Nephron (organoid): Measurements from ENCODE around the gene EIF4A2.

Source experiments
- H3K27ac Mint-ChIP-seq, 3 experiments: 2 replicates each; pipeline ENCODE4 v1.8.0; 2020; ENCODE audit warnings: mixed read lengths in 3 of 3, mild to moderate bottlenecking in 2 of 3, moderate library complexity in 1 of 3
- H3K27me3 Mint-ChIP-seq: 2 replicates; pipeline ENCODE4 v1.8.0; 2021; ENCODE audit warnings: low read depth, mild to moderate bottlenecking, moderate library complexity, mixed read lengths
- H3K36me3 Mint-ChIP-seq: 2 replicates; pipeline ENCODE4 v1.8.0; 2020; ENCODE audit warnings: low read depth, mixed read lengths
- H3K4me1 Mint-ChIP-seq: 2 replicates; pipeline ENCODE4 v1.8.0; 2020; ENCODE audit warnings: mixed read lengths
- H3K4me3 Mint-ChIP-seq, 3 experiments: 2 replicates each; pipeline ENCODE4 v1.8.0; 2020; ENCODE audit warnings: mild to moderate bottlenecking in 3 of 3, mixed read lengths in 3 of 3, moderate library complexity in 2 of 3
- H3K9me3 Mint-ChIP-seq: 2 replicates; pipeline ENCODE4 v1.8.0; 2020; ENCODE audit warnings: mixed read lengths
- TF ChIP-seq, protein P1 (sequence below), 3 experiments: fragments of 200-600 bp; sonication (generic); IDR thresholded peaks; one replicate each; pipeline ENCODE4 v1.5.0; 2021; ENCODE audit warnings: antibody characterized with exemption in 3 of 3; ENCODE audit not compliant: unreplicated experiment in 3 of 3

EIF4A2 gene

GRCh38 chr3:186751480-186751879 is 31.9 kb upstream of the EIF4A2 start:
- H3K9me3 Mint-ChIP-seq = no peaks in the 10 kb centered on the region
- no peaks in the 10 kb centered on the region for H3K36me3 Mint-ChIP-seq
- peaks cover 4% of the 10 kb centered on the region for H3K27me3 Mint-ChIP-seq
- no peak overlapping the region for H3K4me3 Mint-ChIP-seq
- no peaks in the 10 kb centered on the region for H3K4me1 Mint-ChIP-seq
- TF ChIP-seq, protein P1, sequence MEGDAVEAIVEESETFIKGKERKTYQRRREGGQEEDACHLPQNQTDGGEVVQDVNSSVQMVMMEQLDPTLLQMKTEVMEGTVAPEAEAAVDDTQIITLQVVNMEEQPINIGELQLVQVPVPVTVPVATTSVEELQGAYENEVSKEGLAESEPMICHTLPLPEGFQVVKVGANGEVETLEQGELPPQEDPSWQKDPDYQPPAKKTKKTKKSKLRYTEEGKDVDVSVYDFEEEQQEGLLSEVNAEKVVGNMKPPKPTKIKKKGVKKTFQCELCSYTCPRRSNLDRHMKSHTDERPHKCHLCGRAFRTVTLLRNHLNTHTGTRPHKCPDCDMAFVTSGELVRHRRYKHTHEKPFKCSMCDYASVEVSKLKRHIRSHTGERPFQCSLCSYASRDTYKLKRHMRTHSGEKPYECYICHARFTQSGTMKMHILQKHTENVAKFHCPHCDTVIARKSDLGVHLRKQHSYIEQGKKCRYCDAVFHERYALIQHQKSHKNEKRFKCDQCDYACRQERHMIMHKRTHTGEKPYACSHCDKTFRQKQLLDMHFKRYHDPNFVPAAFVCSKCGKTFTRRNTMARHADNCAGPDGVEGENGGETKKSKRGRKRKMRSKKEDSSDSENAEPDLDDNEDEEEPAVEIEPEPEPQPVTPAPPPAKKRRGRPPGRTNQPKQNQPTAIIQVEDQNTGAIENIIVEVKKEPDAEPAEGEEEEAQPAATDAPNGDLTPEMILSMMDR (IDR thresholded peaks at IDR 0.05; ENCODE audit: unreplicated experiment in 3 of 3) = no peak
- no peak overlapping the region for H3K27ac Mint-ChIP-seq

DNA sequence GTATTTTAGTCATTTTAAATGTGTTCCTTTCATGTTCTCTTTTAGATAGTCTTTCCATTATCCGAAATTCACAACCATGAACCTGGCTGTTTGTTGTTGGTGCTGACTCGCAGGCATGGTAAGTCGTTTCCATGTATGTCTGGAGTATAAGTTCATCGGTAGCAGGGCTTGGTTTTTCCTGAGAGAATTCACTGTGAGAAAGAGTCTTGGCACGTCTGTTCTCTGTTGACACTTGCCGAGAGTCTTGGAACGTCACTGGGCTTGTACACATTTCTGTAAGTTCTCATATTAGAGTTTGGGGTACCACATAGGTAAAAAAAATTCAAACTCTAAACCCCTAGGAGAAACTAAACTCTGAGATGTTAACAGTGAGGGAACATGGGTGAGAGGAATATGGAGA is 29.4 kb upstream of the EIF4A2 start:
- Mint-ChIP-seq H3K4me1 (no peaks in the 10 kb centered on the region), H3K4me3 (no peak overlapping the region), H3K9me3 (no peaks in the 10 kb centered on the region), H3K36me3 (no peaks in the 10 kb centered on the region), H3K27me3 (peaks cover 19% of the 10 kb centered on the region), H3K27ac (no peak overlapping the region)
- TF ChIP-seq, protein P1 (IDR thresholded peaks at IDR 0.05; ENCODE audit: unreplicated experiment in 3 of 3) = no peak

DNA sequence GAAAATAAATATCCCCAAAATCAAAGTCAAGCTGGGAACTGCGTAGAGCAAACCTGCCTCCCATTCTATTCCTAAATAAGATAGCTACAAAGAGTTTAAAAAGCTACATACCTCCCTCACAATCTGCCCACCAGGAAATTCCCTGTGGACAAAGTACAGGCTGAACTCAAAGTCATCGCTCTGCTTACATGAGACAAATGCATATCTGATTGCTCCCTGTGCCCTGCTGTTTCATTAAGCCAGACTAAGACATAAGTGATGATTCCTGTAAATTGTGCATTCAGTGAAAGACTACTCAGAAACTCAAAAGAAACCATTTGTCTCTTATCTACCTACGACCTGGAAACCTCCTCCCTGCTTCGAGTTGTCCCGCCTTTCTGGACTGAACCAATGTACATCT is 28.5 kb upstream of the EIF4A2 start:
- no peaks in the 10 kb centered on the region for H3K9me3 Mint-ChIP-seq
- H3K4me1 Mint-ChIP-seq = no peaks in the 10 kb centered on the region
- no peak overlapping the region for H3K4me3 Mint-ChIP-seq
- TF ChIP-seq, protein P1 (IDR thresholded peaks at IDR 0.05; ENCODE audit: unreplicated experiment in 3 of 3) = no peak
- H3K36me3 Mint-ChIP-seq = no peaks in the 10 kb centered on the region
- H3K27me3 Mint-ChIP-seq = peaks cover 19% of the 10 kb centered on the region
- H3K27ac Mint-ChIP-seq = no peak overlapping the region

DNA sequence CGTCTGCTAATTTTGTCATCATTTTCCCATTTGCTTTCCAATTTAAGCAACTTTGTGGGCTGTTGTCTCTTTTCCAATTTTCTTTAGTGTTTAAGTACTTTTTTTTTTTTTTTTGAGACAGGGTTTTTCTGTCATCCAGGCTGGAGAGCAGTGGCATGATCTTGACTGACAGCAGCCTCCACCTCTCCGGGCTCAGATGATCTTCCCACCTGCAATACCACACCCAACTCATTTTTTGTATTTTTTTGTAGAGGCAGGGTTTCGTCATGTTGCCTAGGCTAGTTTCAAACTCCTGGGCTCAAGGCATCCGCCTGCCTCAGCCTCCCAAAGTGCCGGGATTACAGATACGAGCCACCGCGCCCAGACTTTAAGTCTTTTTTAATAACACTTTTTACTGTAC is 26.2 kb upstream of the EIF4A2 start:
- no peaks in the 10 kb centered on the region for H3K4me1 Mint-ChIP-seq
- no peak overlapping the region for H3K4me3 Mint-ChIP-seq
- no peaks in the 10 kb centered on the region for H3K9me3 Mint-ChIP-seq
- TF ChIP-seq, protein P1 (IDR thresholded peaks at IDR 0.05; ENCODE audit: unreplicated experiment in 3 of 3) = no peak
- H3K36me3 Mint-ChIP-seq = no peaks in the 10 kb centered on the region
- H3K27me3 Mint-ChIP-seq = peaks cover 19% of the 10 kb centered on the region
- H3K27ac Mint-ChIP-seq = no peak overlapping the region

DNA sequence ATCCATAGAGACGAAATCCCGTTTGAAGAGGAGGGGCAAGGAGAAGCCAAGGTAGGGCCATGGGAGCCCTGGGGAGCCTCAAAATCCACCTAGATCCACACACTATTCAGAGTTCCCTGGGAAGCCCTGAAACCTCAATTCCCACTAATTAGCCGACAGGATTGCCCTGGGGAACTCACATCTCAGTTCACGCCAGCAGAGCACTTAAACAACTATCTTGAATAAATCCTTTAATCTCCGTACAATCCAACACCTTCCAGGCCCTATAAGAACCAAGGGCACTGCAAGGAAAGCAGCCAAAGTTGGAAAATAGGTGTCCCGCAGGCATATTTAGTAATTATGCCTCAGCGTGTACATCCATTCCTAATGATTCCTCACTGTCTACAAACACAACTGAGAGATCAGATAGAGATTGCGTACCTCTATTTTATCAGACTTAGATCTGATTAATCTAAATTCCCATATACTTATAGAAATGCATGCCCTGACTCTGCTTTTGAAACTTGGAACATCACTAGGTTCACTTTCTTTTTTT is 25.6 kb upstream of the EIF4A2 start:
- Mint-ChIP-seq H3K36me3 (no peaks in the 10 kb centered on the region), H3K4me1 (no peaks in the 10 kb centered on the region), H3K27ac (no peak overlapping the region), H3K9me3 (no peaks in the 10 kb centered on the region), H3K27me3 (peaks cover 19% of the 10 kb centered on the region), H3K4me3 (no peak overlapping the region)
- TF ChIP-seq, protein P1 (IDR thresholded peaks at IDR 0.05; ENCODE audit: unreplicated experiment in 3 of 3) = no peak

DNA sequence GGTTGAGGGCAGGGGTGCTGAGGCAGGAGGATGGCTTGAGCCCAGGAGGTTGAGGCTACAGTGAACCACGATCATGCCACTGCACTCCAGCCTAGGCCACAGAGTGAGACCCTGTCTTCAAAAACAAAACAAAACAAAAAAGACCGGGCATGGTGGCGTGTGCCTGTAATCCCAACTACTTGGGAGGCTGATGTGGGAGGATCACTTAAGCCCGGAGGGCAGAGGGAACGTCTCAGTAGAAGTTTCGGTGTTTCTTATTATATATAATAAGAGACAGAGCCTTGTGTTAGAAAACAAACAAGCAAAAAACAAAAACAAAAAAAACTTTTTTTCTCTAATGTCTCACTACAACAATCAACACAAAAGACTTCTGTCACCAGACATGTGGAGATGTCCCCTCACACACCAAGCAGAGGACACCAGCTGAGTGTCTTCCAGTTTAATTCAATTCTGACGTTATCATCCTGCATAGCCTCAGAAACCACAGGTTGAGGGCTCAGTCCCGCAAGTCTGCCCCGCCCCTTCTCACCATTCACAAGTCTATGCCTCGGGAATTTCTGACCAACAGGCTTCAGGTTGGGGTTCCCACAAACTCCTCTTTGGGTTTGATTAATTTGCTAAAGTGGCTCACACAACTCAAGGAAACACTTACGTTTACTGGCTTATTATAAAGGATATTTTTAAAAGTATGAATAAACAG is 24.0 kb upstream of the EIF4A2 start:
- peaks cover 16% of the 10 kb centered on the region for H3K27me3 Mint-ChIP-seq
- no peaks in the 10 kb centered on the region for H3K9me3 Mint-ChIP-seq
- no peaks in the 10 kb centered on the region for H3K4me1 Mint-ChIP-seq
- TF ChIP-seq, protein P1 (IDR thresholded peaks at IDR 0.05; ENCODE audit: unreplicated experiment in 3 of 3) = no peak
- no peaks in the 10 kb centered on the region for H3K36me3 Mint-ChIP-seq
- H3K4me3 Mint-ChIP-seq = no peak overlapping the region
- H3K27ac Mint-ChIP-seq = no peak overlapping the region
